Fibroblast of skin of right biceps (primary cell): ENCODE data around the gene HLA-DPA1.

Source experiments
- DNase-seq: peaks from one replicate; pipeline ENCODE4 v3.0.0-alpha.2; 2013

HLA-DPA1 gene

DNA sequence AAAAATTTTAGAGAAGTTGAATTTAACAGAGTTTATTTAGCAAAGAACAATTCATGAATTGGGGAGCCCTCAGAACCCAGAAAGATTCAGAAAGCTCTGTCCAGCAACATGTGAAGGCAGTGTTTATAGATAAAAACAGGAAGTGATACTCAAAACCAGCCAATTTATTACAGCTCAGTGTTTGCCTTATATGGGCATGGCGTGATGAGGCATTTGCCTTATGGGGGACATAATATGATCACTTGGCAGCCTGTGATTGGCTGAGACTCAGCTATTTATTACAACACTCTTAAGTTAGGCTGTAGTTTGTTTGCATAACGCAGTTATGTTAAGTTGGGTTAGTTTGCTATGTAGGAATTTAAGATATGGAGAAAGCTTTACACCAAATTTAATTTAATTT, 11.5 kb downstream of the HLA-DPA1 start:
- DNase-seq = peak; percentile 28

GRCh38 chr6:33057222-33058150, 16.0 kb downstream of the HLA-DPA1 start:
- DNase-seq = no peak

GRCh38 chr6:33053230-33053629, 20.2 kb downstream of the HLA-DPA1 start:
- DNase-seq = peak; percentile 51

- no peak for DNase-seq
Observed at GRCh38 chr6:33052627-33053026, 20.8 kb downstream of the HLA-DPA1 start.

GRCh38 chr6:33050014-33050810, 23.2 kb downstream of the HLA-DPA1 start:
- DNase-seq = no peak

- DNase-seq = no peak
Observed at GRCh38 chr6:33049323-33050013, 24.0 kb downstream of the HLA-DPA1 start.

DNA sequence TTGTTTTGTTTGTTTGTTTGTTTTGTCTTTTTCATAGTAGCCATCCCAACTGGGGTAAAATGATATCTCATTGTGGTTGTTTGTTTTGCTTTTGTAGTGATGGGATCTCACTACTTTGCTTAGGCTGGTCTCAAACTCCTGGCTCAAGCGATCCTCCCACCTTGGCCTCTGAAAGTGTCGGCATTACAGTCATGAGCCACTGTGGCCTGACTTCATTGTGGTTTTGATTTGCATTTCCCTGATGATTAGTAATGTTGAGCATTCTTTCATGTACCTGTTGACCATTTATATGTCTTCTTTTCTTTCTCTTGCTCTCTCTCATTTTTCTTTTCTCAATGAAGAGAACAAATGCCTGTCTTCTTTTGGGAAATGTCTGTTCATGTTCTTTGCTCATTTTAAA, 33.3 kb downstream of the HLA-DPA1 start:
- DNase-seq = no peak

DNA sequence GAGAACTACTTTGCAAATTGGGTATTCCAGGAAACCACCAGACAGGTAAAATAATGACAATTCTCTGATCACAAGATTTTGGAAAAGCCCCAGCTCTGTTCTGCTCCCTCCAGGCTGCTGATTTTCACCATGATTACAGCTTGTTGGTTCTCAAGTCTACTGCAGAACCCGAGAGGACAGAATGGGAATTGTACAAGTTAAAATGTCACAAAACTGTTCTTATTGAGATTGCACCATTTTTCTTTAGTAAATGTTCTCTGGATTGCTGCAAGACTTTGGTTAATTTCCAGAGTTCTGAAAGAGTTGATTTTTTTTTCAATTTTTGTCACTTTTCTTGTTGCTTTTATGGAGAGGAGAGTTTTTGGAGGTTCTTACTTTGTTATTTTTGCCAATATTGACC, 36.9 kb downstream of the HLA-DPA1 start:
- DNase-seq = no peak

- no peak for DNase-seq
Observed at GRCh38 chr6:33034554-33034953, 38.9 kb downstream of the HLA-DPA1 start.

GRCh38 chr6:33030245-33030644, 43.2 kb downstream of the HLA-DPA1 start:
- no peak for DNase-seq

DNA sequence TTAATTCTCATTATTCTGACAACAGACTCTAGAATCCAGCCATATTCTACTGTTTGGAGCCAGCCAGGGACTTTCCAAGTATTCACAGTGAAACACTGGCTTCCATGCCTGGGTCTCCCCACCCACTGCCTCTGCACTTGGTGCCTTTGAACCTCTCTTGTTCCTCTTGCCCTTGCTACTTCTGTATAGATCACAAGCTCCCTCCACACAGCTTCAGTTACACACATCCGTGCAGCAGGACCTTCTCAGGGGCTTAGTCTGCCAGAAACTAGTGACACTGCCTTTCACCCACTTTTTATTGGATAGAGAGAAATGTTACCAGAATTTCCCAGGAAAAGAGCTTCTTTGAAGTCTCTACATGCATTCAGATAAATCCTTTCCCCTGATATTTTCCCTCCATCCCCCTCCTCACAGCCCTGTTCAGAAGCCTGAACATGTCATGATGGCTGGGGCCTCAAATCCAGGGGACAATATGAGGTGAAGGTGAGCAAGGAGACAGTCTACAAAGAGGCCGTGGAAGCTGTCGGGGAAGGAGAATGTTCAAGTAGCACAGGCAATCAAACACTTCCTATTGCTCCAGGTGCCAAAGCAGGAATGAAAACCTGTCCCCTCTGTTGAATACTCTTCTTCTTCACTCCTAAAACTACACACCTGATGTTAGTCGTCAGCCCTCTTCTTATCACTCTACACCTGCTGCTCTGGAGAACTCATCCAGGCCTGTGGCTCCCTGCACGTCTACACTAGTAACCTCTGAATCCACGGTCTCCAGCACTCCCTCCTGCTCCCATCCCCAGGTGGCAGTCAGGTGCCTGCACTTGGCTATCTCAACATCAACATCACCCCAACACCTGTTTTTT, 43.9 kb downstream of the HLA-DPA1 start:
- DNase-seq = no peak

- no peak for DNase-seq
Observed at GRCh38 chr6:33028220-33028849, 45.1 kb downstream of the HLA-DPA1 start.

GRCh38 chr6:33024521-33024920, 48.9 kb downstream of the HLA-DPA1 start:
- DNase-seq = no peak

- DNase-seq = no peak
Observed at GRCh38 chr6:33023536-33023935, 49.9 kb downstream of the HLA-DPA1 start.

DNA sequence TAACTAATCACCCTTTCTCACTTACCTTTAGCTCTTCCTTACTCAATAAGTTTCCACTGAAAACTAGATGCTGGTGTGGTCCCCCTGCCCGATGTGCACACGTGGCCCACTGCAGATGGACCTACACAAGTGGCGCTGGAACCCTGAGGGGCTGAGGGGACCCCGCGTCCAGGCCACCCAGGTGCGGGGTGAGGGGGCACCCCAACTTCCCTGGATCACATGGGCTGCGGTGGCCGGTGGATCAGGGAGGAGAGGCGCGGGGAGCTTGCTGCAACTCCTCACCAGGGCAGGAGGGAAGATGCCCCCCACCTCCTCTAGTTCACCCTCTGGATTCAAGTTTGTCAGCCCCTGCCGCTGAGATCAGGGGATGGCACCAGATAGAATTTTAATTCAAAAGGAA, 51.5 kb downstream of the HLA-DPA1 start:
- no peak for DNase-seq

GRCh38 chr6:33019372-33019771, 54.1 kb downstream of the HLA-DPA1 start:
- DNase-seq = no peak

DNA sequence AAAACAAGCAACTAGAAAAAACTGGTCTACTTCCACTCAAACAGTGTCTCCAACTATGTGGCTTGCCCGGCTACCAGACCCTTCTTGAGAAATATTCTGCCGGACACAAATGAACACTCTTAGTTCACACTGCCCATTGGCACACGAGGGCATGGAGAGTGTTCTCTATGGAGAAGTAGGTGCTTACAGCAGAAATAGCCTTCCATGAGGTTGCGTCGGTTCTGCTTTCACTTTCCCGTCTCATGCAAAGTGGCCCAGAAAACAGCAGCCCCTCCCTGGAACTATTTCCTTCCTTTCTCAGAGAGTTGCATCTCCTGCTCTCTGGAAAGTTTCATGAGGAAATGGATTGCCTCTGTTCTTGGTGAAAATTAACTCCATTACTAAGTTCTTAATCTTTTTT, 54.5 kb downstream of the HLA-DPA1 start:
- peak; percentile 19 for DNase-seq

DNA sequence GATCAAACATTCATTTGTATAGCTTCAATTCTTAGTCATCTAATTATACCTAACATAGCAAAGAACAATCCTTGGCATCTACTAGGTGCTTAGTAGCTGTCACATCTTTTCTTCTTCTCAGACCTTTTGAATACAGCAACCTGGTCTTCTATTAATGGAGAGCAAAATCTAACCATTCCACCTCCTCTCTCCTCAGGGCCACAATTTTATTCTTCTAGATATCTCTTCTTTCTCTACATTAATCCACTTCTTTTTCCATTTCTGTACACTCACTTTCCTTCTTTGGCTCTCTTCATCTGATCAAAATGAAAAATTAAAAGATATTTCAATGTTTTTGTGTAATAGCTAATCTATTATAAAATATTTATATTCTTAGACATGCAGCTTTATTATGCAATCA, 55.0 kb downstream of the HLA-DPA1 start:
- no peak for DNase-seq

- no peak for DNase-seq
Observed at GRCh38 chr6:33017694-33018353, 55.6 kb downstream of the HLA-DPA1 start.

- DNase-seq = no peak
Observed at GRCh38 chr6:33017018-33017417, 56.4 kb downstream of the HLA-DPA1 start.

DNA sequence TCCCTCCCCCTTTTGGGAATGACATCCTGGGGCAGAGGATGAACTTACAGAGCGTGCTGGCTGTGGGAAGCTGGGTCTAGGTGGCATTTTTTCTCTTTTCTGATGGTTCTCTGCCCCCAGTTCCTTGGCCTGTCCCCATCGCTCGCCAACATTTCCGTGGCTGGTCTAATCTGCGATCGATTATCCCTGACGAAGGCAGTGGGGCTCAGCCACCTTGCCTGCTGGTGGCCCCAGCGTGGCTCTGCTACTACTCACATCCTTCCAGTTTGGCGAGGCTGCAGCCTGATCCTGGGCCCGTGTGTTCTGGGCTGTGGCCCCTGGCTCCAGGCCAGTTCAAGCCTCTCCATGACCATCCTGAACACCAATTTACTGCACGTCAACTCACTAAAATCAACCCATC, 57.7 kb downstream of the HLA-DPA1 start:
- no peak for DNase-seq
